ENCODE measurements around the gene ARMC2. TPM values are rescaled to one million over a fixed set of nuclear protein-coding genes. Genes with fewer than 3 reads are reported as not detected.
A peak's percentile ranks its signal among the peaks of the same experiment; 100 is the strongest.

ARMC2 gene
- total RNA-seq, 2 experiments from 2014 or later, result 3.9 to 5.2 TPM

DNA sequence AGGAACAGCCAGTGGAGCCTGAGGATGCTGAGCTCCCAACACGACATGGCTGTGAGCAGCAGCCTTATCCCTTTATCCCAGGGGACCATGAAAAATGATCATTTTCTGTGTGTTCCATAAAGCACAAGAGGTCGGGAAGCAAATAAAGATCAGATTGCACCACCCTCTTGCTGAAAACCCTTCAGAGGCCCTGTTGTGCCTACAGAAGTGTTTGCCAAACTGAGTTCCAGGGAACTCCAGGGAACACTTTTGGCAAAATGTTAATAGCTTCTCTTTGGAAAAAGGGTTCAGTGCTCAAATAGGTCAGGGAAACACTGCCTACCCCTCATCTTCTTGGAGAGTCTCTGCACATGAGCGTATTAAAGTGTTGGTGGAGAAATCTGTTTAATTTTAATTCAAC lies 24.4 kb downstream of the ARMC2 start:
- no peak overlapping the region for H3K4me3 Mint-ChIP-seq
- H3K27ac Mint-ChIP-seq, result peak overlapping the region; percentile 26

DNA sequence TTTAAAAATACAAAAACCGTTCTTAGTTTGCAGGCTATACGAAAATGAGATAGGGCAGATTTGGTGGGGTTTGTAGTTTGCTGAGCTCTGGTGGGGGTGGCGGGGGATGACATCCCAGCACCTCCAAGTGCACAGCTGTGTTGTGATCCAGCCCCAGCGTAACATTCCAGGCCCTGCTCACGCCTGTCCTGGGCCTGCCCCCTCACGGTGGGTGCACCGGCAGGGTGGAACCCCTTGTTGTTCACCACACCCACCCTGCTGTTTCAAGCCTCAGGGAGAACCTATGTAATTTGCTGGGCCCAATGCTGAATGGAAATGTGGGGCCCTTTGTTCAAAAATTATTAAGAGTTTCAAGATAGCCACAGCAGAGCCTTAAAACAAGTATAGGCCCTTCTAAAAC lies 25.0 kb downstream of the ARMC2 start:
- POLR2A ChIA-PET, result no interaction called here
- H3K36me3 Mint-ChIP-seq (ENCODE audit: low read depth), result peaks cover 38% of the 10 kb centered on the region
- peaks cover 41% of the 10 kb centered on the region for H3K4me1 Mint-ChIP-seq
- H3K9me3 Mint-ChIP-seq (ENCODE audit: low read depth), result no peaks in the 10 kb centered on the region
- DNase-seq, result no peak
- intact Hi-C loops (cut with DNase I, micrococcal nuclease), result loop anchor here in 1 of 2 experiments (2.0 to 10.0 kb wide), 3 partner anchors 14 to 1048 kb away; partner anchors contain the start of gene SCML4
- ATAC-seq, result no peak
- no peak overlapping the region for H3K27ac Mint-ChIP-seq
- H3K27me3 Mint-ChIP-seq, result peaks cover 8% of the 10 kb centered on the region
- no peak overlapping the region for H3K4me3 Mint-ChIP-seq
- CTCF ChIA-PET, result no interaction called here

More for the DNA sequence above, 24.4 kb downstream of the ARMC2 start:
- DNase-seq (no peak), ATAC-seq (no peak)
- ChIA-PET CTCF (interaction anchor here (0.7 to 1.4 kb wide), 2 partner anchors 29 to 198 kb away, joined by 3 to 4 read pairs; no protein-coding TSS in a partner anchor), POLR2A (no interaction called here)
- Mint-ChIP-seq H3K36me3 (ENCODE audit: low read depth) (peaks cover 31% of the 10 kb centered on the region), H3K4me1 (peaks cover 38% of the 10 kb centered on the region), H3K9me3 (ENCODE audit: low read depth) (no peaks in the 10 kb centered on the region), H3K27me3 (peaks cover 5% of the 10 kb centered on the region)
- intact Hi-C loops (cut with DNase I, micrococcal nuclease), result loop anchor here in 1 of 2 experiments (2.0 to 10.0 kb wide), 3 partner anchors 14 to 1048 kb away; partner anchors contain the start of gene SCML4

DNA sequence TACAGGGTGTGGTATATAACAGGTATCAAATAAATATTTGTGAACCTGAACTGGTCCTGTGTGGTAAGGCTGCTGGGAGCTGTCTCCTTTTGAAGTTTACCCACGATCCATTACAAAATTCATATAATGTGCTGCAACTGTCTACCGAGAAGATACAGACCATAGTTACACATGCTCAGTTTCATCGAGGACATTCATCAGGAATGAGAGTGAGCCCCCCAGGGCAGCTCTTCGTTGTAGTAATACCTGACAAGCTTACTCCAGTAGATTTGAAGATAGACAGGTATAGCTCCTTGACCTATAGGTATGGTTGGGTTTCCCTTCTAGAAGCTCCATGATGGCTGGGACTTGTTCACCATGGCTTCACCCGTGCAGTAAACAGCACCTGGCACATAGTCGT lies 25.7 kb downstream of the ARMC2 start:
- POLR2A ChIA-PET, result interaction anchor here (1.4 kb wide), 1 partner anchor 10 kb away, joined by 17 read pairs; no protein-coding TSS in a partner anchor
- no peak for ATAC-seq
- CTCF ChIA-PET, result interaction anchor here (1.2 to 1.4 kb wide), 3 partner anchors 8 to 210 kb away, joined by 3 read pairs; no protein-coding TSS in a partner anchor
- peaks cover 44% of the 10 kb centered on the region for H3K36me3 Mint-ChIP-seq (ENCODE audit: low read depth)
- peaks cover 41% of the 10 kb centered on the region for H3K4me1 Mint-ChIP-seq
- H3K9me3 Mint-ChIP-seq (ENCODE audit: low read depth), result no peaks in the 10 kb centered on the region
- intact Hi-C loops (cut with DNase I, micrococcal nuclease), result loop anchor here (1.0 to 10.0 kb wide), 9 partner anchors 13 to 1049 kb away; partner anchors contain the start of genes ARMC2 (in 1 of the 2), CEP57L1 (in 1 of the 2) and SCML4 (in 1 of the 2)
- peaks cover 8% of the 10 kb centered on the region for H3K27me3 Mint-ChIP-seq
- DNase-seq, result no peak
- H3K4me3 Mint-ChIP-seq, result peak overlapping the region; percentile 51
- peak overlapping the region; percentile 89 for H3K27ac Mint-ChIP-seq

DNA sequence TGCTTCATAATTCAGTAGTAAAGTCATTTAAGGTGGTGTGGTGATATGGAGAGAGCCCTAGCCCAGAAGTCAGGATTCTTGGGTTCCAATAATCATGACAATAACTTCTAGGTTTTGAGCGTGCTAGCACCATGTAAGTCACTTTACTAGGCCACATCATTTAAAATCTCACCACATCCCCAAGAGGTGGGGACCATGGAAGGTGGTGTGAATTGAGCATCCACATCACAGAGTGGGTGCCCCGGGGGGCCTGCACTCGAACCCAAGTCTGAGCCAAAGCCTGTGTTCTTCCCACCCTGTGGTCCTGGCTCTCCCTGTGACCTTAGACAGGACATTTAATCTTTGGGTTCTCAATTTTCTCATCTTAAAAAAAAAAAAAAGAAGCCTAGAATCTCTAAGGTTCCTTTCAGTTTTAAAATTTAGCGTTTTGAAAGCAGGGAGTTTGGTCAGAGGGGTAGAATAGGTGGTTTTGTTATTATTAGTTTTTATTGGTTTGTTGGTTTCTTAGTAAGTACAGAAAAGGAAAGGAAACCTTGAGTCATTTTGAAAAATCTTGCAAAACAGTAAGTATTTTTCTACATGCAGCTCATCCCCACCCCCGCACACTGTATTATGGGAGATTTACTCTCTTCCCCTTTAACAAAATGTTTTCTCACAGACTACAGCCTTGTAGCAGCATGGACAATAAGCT lies 26.4 kb downstream of the ARMC2 start:
- POLR2A ChIA-PET, result interaction anchor here (0.6 to 1.4 kb wide), 3 partner anchors 9 to 566 kb away, joined by 4 to 17 read pairs (median 6); no protein-coding TSS in a partner anchor
- H3K4me1 Mint-ChIP-seq, result peaks cover 41% of the 10 kb centered on the region
- peaks cover 8% of the 10 kb centered on the region for H3K27me3 Mint-ChIP-seq
- H3K36me3 Mint-ChIP-seq (ENCODE audit: low read depth), result peaks cover 47% of the 10 kb centered on the region
- intact Hi-C loops (cut with DNase I, micrococcal nuclease), result loop anchor here (1.0 to 10.0 kb wide), 9 partner anchors 9 to 1050 kb away; partner anchors contain the start of genes ARMC2 (in 1 of the 2), CEP57L1 (in 1 of the 2) and SCML4 (in 1 of the 2)
- H3K4me3 Mint-ChIP-seq, result peak overlapping the region; percentile 51
- DNase-seq, result peak; percentile 79
- peak; percentile 87 for ATAC-seq
- H3K9me3 Mint-ChIP-seq (ENCODE audit: low read depth), result no peaks in the 10 kb centered on the region
- CTCF ChIA-PET, result interaction anchor here (0.6 to 1.8 kb wide), 6 partner anchors 9 to 244 kb away, joined by 3 to 6 read pairs (median 4); no protein-coding TSS in a partner anchor
- H3K27ac Mint-ChIP-seq, result peak overlapping the region; percentile 89

DNA sequence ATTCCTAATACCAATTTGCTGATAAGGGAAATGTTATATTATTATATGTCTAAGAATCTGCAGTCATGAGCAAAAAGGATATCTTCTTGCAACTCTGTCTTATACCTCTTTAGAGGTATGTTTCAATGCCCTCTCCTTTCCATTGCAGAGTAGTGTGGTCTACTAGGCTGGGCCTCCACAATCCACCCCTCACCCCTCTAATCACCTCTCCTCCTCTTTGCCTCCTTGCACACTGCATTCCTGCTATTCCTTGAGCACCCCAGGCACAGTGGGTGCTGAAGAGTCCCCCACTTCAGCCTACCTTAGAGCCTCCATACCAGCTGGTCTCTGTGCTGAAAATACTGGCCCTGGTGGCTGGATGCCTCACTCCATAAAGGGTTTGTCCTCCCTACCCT lies 26.9 kb downstream of the ARMC2 start:
- ChIA-PET CTCF (interaction anchor here (0.6 to 1.8 kb wide), 6 partner anchors 8 to 245 kb away, joined by 3 to 6 read pairs (median 4); no protein-coding TSS in a partner anchor), POLR2A (interaction anchor here (0.6 to 1.4 kb wide), 3 partner anchors 8 to 567 kb away, joined by 4 to 17 read pairs (median 6); no protein-coding TSS in a partner anchor)
- peaks cover 42% of the 10 kb centered on the region for H3K4me1 Mint-ChIP-seq
- peaks cover 9% of the 10 kb centered on the region for H3K27me3 Mint-ChIP-seq
- peaks cover 48% of the 10 kb centered on the region for H3K36me3 Mint-ChIP-seq (ENCODE audit: low read depth)
- intact Hi-C loops (cut with DNase I, micrococcal nuclease), result loop anchor here (1.0 to 10.0 kb wide), 4 partner anchors 8 to 1050 kb away; partner anchors contain the start of gene SCML4 (in 1 of the 2)
- H3K9me3 Mint-ChIP-seq (ENCODE audit: low read depth), result no peaks in the 10 kb centered on the region
- peak overlapping the region; percentile 64 for H3K27ac Mint-ChIP-seq
- DNase-seq, result no peak
- no peak overlapping the region for H3K4me3 Mint-ChIP-seq
- peak; percentile 40 for ATAC-seq

DNA sequence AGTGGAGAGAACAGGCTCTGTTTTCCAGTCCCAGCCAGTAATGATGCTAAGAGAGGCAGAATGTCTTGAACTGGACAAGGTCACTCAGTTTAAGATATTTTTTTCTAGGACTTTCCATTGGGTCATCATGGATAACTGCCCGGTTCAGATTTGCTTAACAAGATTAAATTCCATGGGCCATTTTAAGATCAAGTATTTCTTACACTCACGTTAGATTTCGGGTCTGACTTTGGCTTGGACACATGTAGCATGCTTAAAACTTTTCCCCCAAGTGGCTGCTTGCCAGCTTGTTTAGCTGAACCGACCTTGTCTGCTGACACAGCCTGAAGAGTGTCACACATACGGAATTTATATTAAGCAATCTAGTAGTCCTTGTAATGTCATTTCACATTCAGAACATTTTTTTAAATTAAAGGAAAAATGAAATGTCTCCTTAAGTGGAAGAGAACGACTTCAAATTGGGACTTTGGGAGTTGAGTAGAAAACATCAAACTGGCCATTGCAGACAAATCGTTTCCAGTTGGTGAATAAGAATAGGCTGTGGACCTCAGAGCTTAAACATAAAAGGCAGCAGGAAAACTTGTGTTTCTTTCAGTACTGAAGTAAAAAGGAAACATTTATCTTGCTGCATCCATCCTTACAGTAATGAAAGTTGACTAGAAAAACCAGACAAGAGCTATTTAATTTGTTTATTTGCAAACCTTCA lies 29.0 kb downstream of the ARMC2 start:
- CTCF ChIA-PET, result no interaction called here
- H3K4me3 Mint-ChIP-seq, result no peak overlapping the region
- peaks cover 8% of the 10 kb centered on the region for H3K27me3 Mint-ChIP-seq
- DNase-seq (no peak), ATAC-seq (no peak)
- peaks cover 50% of the 10 kb centered on the region for H3K36me3 Mint-ChIP-seq (ENCODE audit: low read depth)
- no peak overlapping the region for H3K27ac Mint-ChIP-seq
- POLR2A ChIA-PET, result interaction anchor here (0.6 kb wide), 1 partner anchor 129 kb away, joined by 3 read pairs; no protein-coding TSS in a partner anchor
- intact Hi-C loops (cut with DNase I, micrococcal nuclease), result loop anchor here in 1 of 2 experiments (10.0 kb wide), 2 partner anchors 912 to 1052 kb away; partner anchors contain the start of gene SCML4
- H3K9me3 Mint-ChIP-seq (ENCODE audit: low read depth), result peaks cover 7% of the 10 kb centered on the region
- H3K4me1 Mint-ChIP-seq, result peaks cover 38% of the 10 kb centered on the region

DNA sequence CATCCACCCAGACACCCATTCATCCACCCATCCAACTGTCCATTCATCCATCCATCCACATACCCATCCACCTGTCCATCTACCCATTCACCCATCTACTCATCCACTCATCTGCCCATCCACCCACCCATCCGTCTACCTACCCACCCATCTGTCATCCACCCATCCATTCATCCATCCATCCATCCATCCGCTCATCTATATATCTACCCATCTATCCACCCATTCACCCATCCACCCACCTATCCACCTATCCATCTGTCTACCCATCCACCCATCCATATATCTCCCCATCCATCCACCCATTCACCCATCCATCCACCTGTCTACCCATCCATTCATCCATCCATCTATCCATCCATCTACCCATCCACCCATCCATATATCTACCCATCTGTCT lies 30.7 kb downstream of the ARMC2 start:
- intact Hi-C loops (cut with DNase I, micrococcal nuclease), result loop anchor here in 1 of 2 experiments (10.0 kb wide), 2 partner anchors 914 to 1054 kb away; partner anchors contain the start of gene SCML4
- ATAC-seq (no peak), DNase-seq (no peak)
- H3K4me1 Mint-ChIP-seq, result peaks cover 43% of the 10 kb centered on the region
- ChIA-PET CTCF (no interaction called here), POLR2A (no interaction called here)
- H3K27ac Mint-ChIP-seq, result no peak overlapping the region
- peaks cover 56% of the 10 kb centered on the region for H3K36me3 Mint-ChIP-seq (ENCODE audit: low read depth)
- peaks cover 8% of the 10 kb centered on the region for H3K27me3 Mint-ChIP-seq
- no peak overlapping the region for H3K4me3 Mint-ChIP-seq
- H3K9me3 Mint-ChIP-seq (ENCODE audit: low read depth), result peaks cover 15% of the 10 kb centered on the region

DNA sequence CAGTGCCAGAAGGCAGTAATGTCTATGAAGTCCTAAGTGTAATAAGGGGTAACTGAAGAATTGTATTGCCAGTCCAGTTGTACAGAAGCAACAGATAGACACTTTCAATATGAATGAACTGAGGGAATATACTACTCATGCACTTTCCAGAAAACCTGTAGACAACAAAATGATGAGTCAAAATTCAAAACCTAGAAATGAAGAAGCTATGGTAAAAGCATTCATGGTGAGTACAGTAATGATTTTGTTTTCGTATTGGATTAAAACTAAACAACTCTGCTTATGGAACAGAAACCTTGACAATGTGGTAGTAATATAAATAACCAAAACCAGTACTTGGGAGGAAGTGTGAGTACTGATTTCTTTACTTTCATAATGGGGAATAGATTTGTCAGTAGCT lies 35.0 kb downstream of the ARMC2 start:
- DNase-seq (no peak), ATAC-seq (peak; percentile 93)
- Mint-ChIP-seq H3K27me3 (peaks cover 16% of the 10 kb centered on the region), H3K9me3 (ENCODE audit: low read depth) (peaks cover 15% of the 10 kb centered on the region), H3K36me3 (ENCODE audit: low read depth) (peaks cover 51% of the 10 kb centered on the region), H3K27ac (peak overlapping the region; percentile 60), H3K4me1 (peaks cover 34% of the 10 kb centered on the region), H3K4me3 (no peak overlapping the region)
- intact Hi-C loops (cut with DNase I, micrococcal nuclease), result loop anchor here (1.0 to 10.0 kb wide), 10 partner anchors 8 to 1170 kb away; no protein-coding TSS in a partner anchor
- ChIA-PET POLR2A (interaction anchor here (0.6 to 1.0 kb wide), 6 partner anchors 9 to 438 kb away, joined by 3 to 17 read pairs (median 4); no protein-coding TSS in a partner anchor), CTCF (interaction anchor here (0.7 to 3.4 kb wide), 7 partner anchors 8 to 439 kb away, joined by 3 to 15 read pairs (median 3); partner anchors contain the start of gene ARMC2)

DNA sequence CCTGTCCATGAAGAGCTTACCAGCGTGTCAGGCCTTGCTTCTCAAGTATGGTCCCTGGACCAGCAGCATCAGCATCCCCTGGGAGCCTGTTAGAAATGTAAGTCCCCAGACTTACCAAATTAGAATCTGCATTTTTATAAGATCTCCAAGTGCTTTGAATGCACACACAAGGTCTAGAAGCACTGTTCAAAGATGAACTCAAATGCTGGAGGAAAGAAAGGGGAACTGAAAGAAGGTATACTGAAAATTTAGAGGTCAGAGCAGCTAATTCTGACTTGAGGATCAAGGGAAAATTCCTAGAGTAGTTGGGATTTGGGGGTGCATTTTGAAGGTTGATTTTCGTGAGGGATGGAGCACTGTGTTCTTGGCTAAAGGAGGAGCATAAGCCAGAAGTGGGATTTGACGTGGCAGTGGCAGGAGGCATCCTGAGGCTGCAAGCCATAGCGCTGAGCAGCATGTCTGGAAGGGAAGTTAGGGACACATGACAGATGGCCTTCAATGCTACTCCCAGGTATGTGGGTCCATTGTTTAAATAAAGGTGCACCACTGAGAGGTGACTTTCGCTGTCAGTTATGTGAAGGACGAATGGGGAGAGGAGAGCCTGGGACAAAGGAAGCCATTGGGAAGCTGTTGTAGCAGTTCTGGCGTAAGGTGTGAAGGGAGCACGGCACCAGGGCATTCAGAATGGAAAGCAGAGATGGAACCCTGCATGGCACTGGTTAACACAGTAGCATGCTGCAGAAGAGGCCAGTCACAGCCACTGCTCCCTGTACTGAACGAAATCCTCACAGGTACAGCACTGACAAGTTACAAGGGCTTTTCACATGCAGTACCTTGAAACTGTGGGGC lies 36.2 kb downstream of the ARMC2 start:
- POLR2A ChIA-PET, result no interaction called here
- peaks cover 42% of the 10 kb centered on the region for H3K36me3 Mint-ChIP-seq (ENCODE audit: low read depth)
- peak overlapping the region; percentile 56 for H3K27ac Mint-ChIP-seq
- H3K27me3 Mint-ChIP-seq, result peaks cover 15% of the 10 kb centered on the region
- no peak overlapping the region for H3K4me3 Mint-ChIP-seq
- CTCF ChIA-PET, result interaction anchor here (0.5 to 3.4 kb wide), 6 partner anchors 9 to 1033 kb away, joined by 3 to 15 read pairs (median 4); no protein-coding TSS in a partner anchor
- peaks cover 15% of the 10 kb centered on the region for H3K9me3 Mint-ChIP-seq (ENCODE audit: low read depth)
- ATAC-seq (no peak), DNase-seq (no peak)
- H3K4me1 Mint-ChIP-seq, result peaks cover 33% of the 10 kb centered on the region
- intact Hi-C loops (cut with DNase I, micrococcal nuclease), result loop anchor here (5.0 to 10.0 kb wide), 3 partner anchors 47 to 318 kb away; no protein-coding TSS in a partner anchor

DNA sequence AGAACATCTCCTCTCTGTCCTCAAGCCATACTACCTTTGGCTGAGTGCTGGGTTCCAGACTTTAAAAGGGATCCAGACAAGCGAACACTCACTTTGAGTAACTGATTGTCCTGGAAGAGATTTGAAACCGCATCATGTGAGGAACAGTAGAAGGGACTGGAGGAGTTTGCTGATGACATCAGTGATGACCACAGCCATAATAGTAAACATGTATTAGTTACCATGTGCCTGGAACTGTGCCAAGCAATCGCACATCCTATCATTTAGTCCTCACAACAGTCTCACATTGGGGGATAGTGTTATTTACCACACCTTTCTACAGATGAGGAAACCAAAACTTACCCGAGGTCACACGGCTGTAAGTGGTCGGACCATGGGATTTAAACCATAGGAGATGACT lies 39.8 kb downstream of the ARMC2 start:
- peaks cover 16% of the 10 kb centered on the region for H3K4me1 Mint-ChIP-seq
- no peak overlapping the region for H3K27ac Mint-ChIP-seq
- no peak for ATAC-seq
- DNase-seq, result no peak
- CTCF ChIA-PET, result no interaction called here
- no peak overlapping the region for H3K4me3 Mint-ChIP-seq
- peaks cover 10% of the 10 kb centered on the region for H3K27me3 Mint-ChIP-seq
- intact Hi-C loops (cut with DNase I, micrococcal nuclease), result loop anchor here (10.0 kb wide), 1 partner anchor 223 kb away; no protein-coding TSS in a partner anchor
- POLR2A ChIA-PET, result no interaction called here
- H3K36me3 Mint-ChIP-seq (ENCODE audit: low read depth), result peaks cover 12% of the 10 kb centered on the region
- peaks cover under 1% of the 10 kb centered on the region for H3K9me3 Mint-ChIP-seq (ENCODE audit: low read depth)

Measured in activated CD4-positive, alpha-beta T cell treated with anti-CD3 and anti-CD28 coated beads for 36 hours (primary cell).